GM21717 (cell line): Measurements from ENCODE around the gene GVQW3.

ENCODE experiments used
- ATAC-seq: cut with Tn5 transposase; IDR thresholded peaks from one replicate; pipeline ENCODE4 v1.9.1; 2021; ENCODE audit warnings: mild to moderate bottlenecking, moderate library complexity; ENCODE audit not compliant: unreplicated experiment

The GVQW3 gene

GRCh38 chr11:76444384-76445120 is 63.4 kb downstream of the GVQW3 start, which contains the start of gene EMSY:
Gene EMSY (plus strand): TSS chr11:76445018. CDS start chr11:76446939, 1,921 bp downstream.
- ATAC-seq: peak; percentile 91

GRCh38 chr11:76445121-76446084 is 64.3 kb downstream of the GVQW3 start:
- ATAC-seq: peak; percentile 37

- ATAC-seq: no peak
Measured at GRCh38 chr11:76448506-76448905, 67.4 kb downstream of the GVQW3 start.

GRCh38 chr11:76453248-76453647 is 72.1 kb downstream of the GVQW3 start:
- ATAC-seq: no peak

GRCh38 chr11:76455331-76455730 is 74.2 kb downstream of the GVQW3 start:
- ATAC-seq: no peak

- no peak for ATAC-seq
Measured at GRCh38 chr11:76455931-76456330, 74.8 kb downstream of the GVQW3 start.

GRCh38 chr11:76456571-76456970 is 75.4 kb downstream of the GVQW3 start:
- no peak for ATAC-seq
